A673 (cell line): ENCODE data around the gene CSPG5. TPM values are rescaled to one million over a fixed set of nuclear protein-coding genes. Genes with fewer than 3 reads are reported as not detected.

ENCODE experiments used
- BruUV-seq: library from RNA; stranded (reverse); fragments of 400-500 nt; replicated peaks from 2 replicates; lab custom pipeline; 2021; lab: Mats Ljungman, UMichigan
- CTCF ChIA-PET: fragments of 300-600 bp; sonication (Branson Sonifier 250); formaldehyde crosslinking; loops from one replicate; lab custom pipeline; 2022; ENCODE audit warnings: antibody characterized with exemption; lab: Charles Lee
- POLR2A ChIA-PET: fragments of 300-600 bp; sonication (Branson Sonifier 250); formaldehyde crosslinking; loops from one replicate; lab custom pipeline; 2022; ENCODE audit warnings: antibody characterized with exemption; ENCODE audit not compliant: low non-redundant PET; lab: Charles Lee
- DNase-seq: peaks from one replicate; pipeline ENCODE4 v3.0.0-alpha.2; 2015; ENCODE audit warnings: low spot score
- H3K27ac ChIP-seq: fragments of 200-600 bp; sonication (generic); 2 replicates; pipeline ENCODE4 v1.5.1; 2016; ENCODE audit warnings: mixed run types, low read depth, mild to moderate bottlenecking, mixed read lengths, antibody characterized with exemption, low read length; ENCODE audit not compliant: poor library complexity, severe bottlenecking
- H3K27me3 ChIP-seq: fragments of 200-600 bp; sonication (generic); replicated peaks from 2 replicates; pipeline ENCODE4 v1.6.1; 2017; ENCODE audit warnings: mixed run types, low read depth, mild to moderate bottlenecking, mixed read lengths, antibody characterized with exemption, low read length; ENCODE audit not compliant: insufficient read depth, poor library complexity
- H3K36me3 ChIP-seq: fragments of 200-600 bp; sonication (generic); 2 replicates; pipeline ENCODE4 v1.6.1; 2016; ENCODE audit warnings: mixed run types, mild to moderate bottlenecking, mixed read lengths, antibody characterized with exemption, low read length; ENCODE audit not compliant: insufficient read depth, poor library complexity, severe bottlenecking
- H3K4me1 ChIP-seq: fragments of 200-600 bp; sonication (generic); 2 replicates; pipeline ENCODE4 v1.6.1; 2017; ENCODE audit warnings: mixed run types, mild to moderate bottlenecking, mixed read lengths, antibody characterized with exemption, low read length; ENCODE audit not compliant: insufficient read depth, poor library complexity, severe bottlenecking
- H3K4me3 ChIP-seq: fragments of 200-600 bp; sonication (generic); 2 replicates; pipeline ENCODE4 v1.5.1; 2016; ENCODE audit warnings: low read depth, mixed run types, mild to moderate bottlenecking, mixed read lengths, low read length; ENCODE audit not compliant: poor library complexity, severe bottlenecking
- H3K9me3 ChIP-seq: fragments of 200-600 bp; sonication (generic); 2 replicates; pipeline ENCODE4 v1.6.1; 2016; ENCODE audit warnings: mixed run types, low read depth, mild to moderate bottlenecking, mixed read lengths, antibody characterized with exemption, low read length; ENCODE audit not compliant: poor library complexity, severe bottlenecking
- EZH2 ChIP-seq: fragments of 200-600 bp; sonication (generic); IDR thresholded peaks from 2 replicates; pipeline ENCODE4 v1.6.1; 2017; ENCODE audit warnings: borderline replicate concordance, low read depth, mild to moderate bottlenecking, mixed read lengths, antibody characterized with exemption, low read length; ENCODE audit not compliant: poor library complexity, severe bottlenecking
- intact Hi-C: fragments of 100-400 bp; cut with micrococcal nuclease; formaldehyde crosslinking; loops from one replicate; pipeline ENCODE4 v1.10.0; 2022; ENCODE audit not compliant: unreplicated experiment
- total RNA-seq: library from RNA; stranded (reverse); gene quantifications from 2 replicates; pipeline ENCODE4 v1.2.3, GENCODE V29; 2021
- TF ChIP-seq, protein P1 (sequence below): fragments of 300-800, 200-600 bp; sonication (generic); conservative IDR thresholded peaks from 2 replicates; pipeline ENCODE4 v1.5.1; 2017; ENCODE audit warnings: low read depth, mild to moderate bottlenecking, antibody characterized with exemption, low read length, moderate library complexity, mixed read lengths

Gene CSPG5
- total RNA-seq, 1 experiment from 2014 or later, result 21.7 TPM

DNA sequence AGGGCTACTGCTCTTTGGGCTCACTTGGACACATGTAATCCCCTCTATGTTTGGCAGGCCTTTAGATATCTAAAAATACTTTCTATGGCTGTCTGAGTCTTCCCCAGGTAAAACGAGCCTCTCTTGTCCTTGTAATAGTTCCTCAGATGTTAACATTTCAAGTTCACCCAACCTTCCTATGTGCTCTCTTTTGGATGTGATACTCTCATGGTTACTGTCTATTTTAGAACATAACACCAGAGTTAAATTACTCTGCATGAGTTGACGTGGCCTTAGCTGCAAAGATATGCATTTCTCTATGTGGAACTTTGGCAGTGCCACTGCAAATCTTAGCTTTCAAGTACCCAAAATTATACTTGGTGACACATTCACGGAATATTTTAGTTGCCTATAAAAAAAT is 31.9 kb upstream of the CSPG5 start:
- ChIA-PET POLR2A (interaction anchor here (0.6 kb wide), 1 partner anchor 17 kb away, joined by 3 read pairs; no protein-coding TSS in a partner anchor), CTCF (no interaction called here)
- Histone ChIP-seq H3K4me3 (no peak overlapping the region), H3K9me3 (no peaks in the 10 kb centered on the region), H3K27ac (peak overlapping the region; percentile 34), H3K4me1 (peaks cover 16% of the 10 kb centered on the region), H3K27me3 (no peaks in the 10 kb centered on the region), H3K36me3 (peaks cover 74% of the 10 kb centered on the region)
- intact Hi-C loops, result no loop called here
- no peak for TF ChIP-seq EZH2
- TF ChIP-seq, protein P1, sequence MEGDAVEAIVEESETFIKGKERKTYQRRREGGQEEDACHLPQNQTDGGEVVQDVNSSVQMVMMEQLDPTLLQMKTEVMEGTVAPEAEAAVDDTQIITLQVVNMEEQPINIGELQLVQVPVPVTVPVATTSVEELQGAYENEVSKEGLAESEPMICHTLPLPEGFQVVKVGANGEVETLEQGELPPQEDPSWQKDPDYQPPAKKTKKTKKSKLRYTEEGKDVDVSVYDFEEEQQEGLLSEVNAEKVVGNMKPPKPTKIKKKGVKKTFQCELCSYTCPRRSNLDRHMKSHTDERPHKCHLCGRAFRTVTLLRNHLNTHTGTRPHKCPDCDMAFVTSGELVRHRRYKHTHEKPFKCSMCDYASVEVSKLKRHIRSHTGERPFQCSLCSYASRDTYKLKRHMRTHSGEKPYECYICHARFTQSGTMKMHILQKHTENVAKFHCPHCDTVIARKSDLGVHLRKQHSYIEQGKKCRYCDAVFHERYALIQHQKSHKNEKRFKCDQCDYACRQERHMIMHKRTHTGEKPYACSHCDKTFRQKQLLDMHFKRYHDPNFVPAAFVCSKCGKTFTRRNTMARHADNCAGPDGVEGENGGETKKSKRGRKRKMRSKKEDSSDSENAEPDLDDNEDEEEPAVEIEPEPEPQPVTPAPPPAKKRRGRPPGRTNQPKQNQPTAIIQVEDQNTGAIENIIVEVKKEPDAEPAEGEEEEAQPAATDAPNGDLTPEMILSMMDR, result no peak
- DNase-seq, result no peak
- no TSS peak for BruUV-seq

DNA sequence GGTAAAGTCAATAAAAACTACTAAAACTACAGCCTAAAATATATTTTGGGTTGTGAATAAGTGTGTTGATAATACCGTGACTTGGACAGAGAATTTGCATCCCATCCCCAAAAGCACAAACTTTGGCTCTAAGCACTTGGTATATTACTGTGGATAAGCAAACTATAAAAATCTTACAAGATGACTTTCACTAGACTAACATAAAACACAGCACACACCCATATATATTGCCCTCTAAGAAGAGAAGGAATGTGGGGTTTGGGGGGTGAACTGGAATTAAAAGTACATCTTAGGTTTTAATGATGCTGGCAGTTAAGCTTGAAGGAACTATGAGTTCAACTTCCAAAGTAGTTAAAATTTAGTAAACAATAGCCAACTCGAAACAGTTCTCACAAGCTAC is 28.7 kb upstream of the CSPG5 start:
- H3K36me3 ChIP-seq, result peaks cover 80% of the 10 kb centered on the region
- peaks cover 4% of the 10 kb centered on the region for H3K4me1 ChIP-seq
- no peaks in the 10 kb centered on the region for H3K27me3 ChIP-seq
- H3K4me3 ChIP-seq, result no peak overlapping the region
- CTCF ChIA-PET, result interaction anchor here (0.6 kb wide), 1 partner anchor 81 kb away, joined by 3 read pairs; no protein-coding TSS in a partner anchor
- TF ChIP-seq EZH2, result no peak
- TF ChIP-seq, protein P1, result no peak
- H3K9me3 ChIP-seq, result no peaks in the 10 kb centered on the region
- BruUV-seq, result no TSS peak
- no peak overlapping the region for H3K27ac ChIP-seq
- DNase-seq, result no peak
- intact Hi-C loops, result no loop called here
- POLR2A ChIA-PET, result no interaction called here

DNA sequence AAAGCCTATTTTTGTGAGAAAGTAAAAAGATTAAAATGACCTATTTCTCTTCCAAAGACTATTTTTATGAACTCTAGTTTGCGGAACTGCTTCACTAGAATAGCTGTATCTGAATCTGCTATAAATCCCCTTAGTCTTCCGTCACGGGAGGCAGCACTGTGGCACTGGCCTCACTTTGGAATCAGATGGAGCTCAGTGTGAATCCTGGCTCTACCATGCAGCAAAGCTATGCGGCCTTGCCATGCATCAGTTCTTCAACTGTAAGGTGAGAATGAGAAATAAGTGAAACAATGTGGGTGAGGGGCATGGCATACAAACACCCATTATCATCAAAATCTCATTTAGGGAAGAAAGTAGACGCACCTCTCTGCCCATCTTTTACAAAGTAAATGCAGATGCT is 27.5 kb upstream of the CSPG5 start:
- ChIA-PET POLR2A (no interaction called here), CTCF (no interaction called here)

More for the DNA sequence above, 27.5 kb upstream of the CSPG5 start:
- H3K4me3 ChIP-seq, result no peak overlapping the region
- H3K27ac ChIP-seq, result no peak overlapping the region
- TF ChIP-seq EZH2, result no peak
- TF ChIP-seq, protein P1, result no peak
- BruUV-seq, result no TSS peak
- intact Hi-C loops, result no loop called here
- H3K36me3 ChIP-seq, result peaks cover 75% of the 10 kb centered on the region
- DNase-seq, result no peak
- H3K9me3 ChIP-seq, result no peaks in the 10 kb centered on the region
- no peaks in the 10 kb centered on the region for H3K4me1 ChIP-seq
- no peaks in the 10 kb centered on the region for H3K27me3 ChIP-seq
